ENCODE data around the gene DNAJC1.

DNAJC1 gene

DNA sequence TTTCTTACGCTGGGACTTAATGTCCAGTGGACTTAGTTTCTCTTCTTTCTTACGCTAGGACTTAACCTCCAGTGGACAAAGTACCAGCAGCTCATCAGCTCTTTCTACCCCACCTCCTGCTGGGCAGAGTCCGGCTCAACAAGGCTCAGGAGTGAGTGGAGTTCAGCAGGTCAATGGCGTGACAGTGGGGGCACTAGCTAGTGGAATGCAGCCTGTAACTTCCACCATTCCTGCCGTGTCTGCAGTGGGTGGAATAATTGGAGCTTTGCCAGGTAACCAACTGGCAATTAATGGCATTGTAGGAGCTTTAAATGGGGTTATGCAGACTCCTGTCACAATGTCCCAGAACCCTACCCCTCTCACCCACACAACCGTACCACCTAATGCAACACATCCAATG is 269.8 kb downstream of the DNAJC1 start:
- H3K4me2 ChIP-seq (ENCODE audit: insufficient read depth, low read length) = no peak overlapping the region

DNA sequence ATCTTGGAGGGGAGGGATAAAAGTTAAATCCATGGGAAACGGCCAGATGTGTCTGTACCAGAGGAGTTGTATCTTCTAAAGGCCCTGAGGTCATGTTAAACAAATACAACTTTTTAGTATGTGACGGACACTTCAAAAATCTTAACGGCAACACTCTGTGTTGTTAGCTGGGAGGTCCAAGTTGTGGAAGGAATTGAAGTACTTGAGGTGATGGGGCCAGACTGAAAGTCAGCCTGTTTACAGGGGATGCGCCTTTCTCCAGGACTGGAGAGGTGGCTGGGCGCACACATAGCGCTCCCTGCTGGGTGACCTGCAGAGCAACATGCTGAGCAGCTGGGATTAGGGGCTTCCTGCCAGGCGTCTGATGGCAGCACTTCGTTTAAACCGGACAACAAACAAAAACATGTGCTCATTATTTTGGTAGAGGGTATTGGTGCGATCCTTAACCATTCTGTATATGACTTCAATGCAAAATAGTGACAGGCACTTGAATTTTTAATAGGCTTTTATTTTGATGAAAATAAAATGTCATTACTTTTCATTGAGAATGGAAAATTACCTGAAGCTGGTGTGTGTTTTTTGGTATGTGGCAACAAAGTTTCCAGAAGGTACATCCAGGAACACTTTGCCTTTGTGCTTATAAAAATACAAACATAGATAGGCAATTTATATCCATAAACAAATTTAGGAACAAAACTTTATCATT is 271.3 kb downstream of the DNAJC1 start:
- peak; percentile 91 for ATAC-seq (ENCODE audit: insufficient read depth, low read depth)
- TF ChIP-seq EZH2 (IDR thresholded peaks at IDR 0.05; ENCODE audit: borderline replicate concordance, low read depth, low read length, severe bottlenecking) = no peak
- TF ChIP-seq, protein P1, sequence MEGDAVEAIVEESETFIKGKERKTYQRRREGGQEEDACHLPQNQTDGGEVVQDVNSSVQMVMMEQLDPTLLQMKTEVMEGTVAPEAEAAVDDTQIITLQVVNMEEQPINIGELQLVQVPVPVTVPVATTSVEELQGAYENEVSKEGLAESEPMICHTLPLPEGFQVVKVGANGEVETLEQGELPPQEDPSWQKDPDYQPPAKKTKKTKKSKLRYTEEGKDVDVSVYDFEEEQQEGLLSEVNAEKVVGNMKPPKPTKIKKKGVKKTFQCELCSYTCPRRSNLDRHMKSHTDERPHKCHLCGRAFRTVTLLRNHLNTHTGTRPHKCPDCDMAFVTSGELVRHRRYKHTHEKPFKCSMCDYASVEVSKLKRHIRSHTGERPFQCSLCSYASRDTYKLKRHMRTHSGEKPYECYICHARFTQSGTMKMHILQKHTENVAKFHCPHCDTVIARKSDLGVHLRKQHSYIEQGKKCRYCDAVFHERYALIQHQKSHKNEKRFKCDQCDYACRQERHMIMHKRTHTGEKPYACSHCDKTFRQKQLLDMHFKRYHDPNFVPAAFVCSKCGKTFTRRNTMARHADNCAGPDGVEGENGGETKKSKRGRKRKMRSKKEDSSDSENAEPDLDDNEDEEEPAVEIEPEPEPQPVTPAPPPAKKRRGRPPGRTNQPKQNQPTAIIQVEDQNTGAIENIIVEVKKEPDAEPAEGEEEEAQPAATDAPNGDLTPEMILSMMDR (IDR thresholded peaks at IDR 0.05; ENCODE audit: borderline replicate concordance, extremely low read depth, low read length, poor library complexity, severe bottlenecking) = peak; percentile 84
- peaks cover 90% of the 10 kb centered on the region for H3K36me3 ChIP-seq (ENCODE audit: insufficient read depth, low read length)
- peaks cover 9% of the 10 kb centered on the region; the same call in 1 of the 2 replicates for H4K20me1 ChIP-seq (ENCODE audit: insufficient read depth, low read length)
- no peak overlapping the region for H3K4me3 ChIP-seq (ENCODE audit: low read depth in 1 of 2, low read length in 2 of 2)
- peak; percentile 60 for DNase-seq
- H3K4me1 ChIP-seq (ENCODE audit: insufficient read depth, low read length) = peaks cover 3% of the 10 kb centered on the region; the same call in 1 of the 2 replicates
- H3K4me2 ChIP-seq (ENCODE audit: insufficient read depth, low read length) = no peak overlapping the region
- H3K27ac ChIP-seq (ENCODE audit: low read length) = no peak overlapping the region
- H3K79me2 ChIP-seq (ENCODE audit: insufficient read depth, low read length) = no peaks in the 10 kb centered on the region
- no peaks in the 10 kb centered on the region for H3K27me3 ChIP-seq (ENCODE audit: insufficient read depth, low read length, poor library complexity)
- H2AFZ ChIP-seq (ENCODE audit: low read depth, low read length) = no peak overlapping the region
- H3K9me3 ChIP-seq (ENCODE audit: insufficient read depth, low read length, severe bottlenecking) = no peaks in the 10 kb centered on the region
- no peak overlapping the region for H3K9ac ChIP-seq (ENCODE audit: low read depth, low read length)

More for the DNA sequence above, 269.8 kb downstream of the DNAJC1 start:
- peaks cover 3% of the 10 kb centered on the region; the same call in 1 of the 2 replicates for H3K4me1 ChIP-seq (ENCODE audit: insufficient read depth, low read length)
- no peak overlapping the region for H3K4me3 ChIP-seq (ENCODE audit: low read depth in 1 of 2, low read length in 2 of 2)
- DNase-seq (no peak), ATAC-seq (ENCODE audit: insufficient read depth, low read depth) (no peak)
- peaks cover 9% of the 10 kb centered on the region; the same call in 1 of the 2 replicates for H4K20me1 ChIP-seq (ENCODE audit: insufficient read depth, low read length)
- H3K9me3 ChIP-seq (ENCODE audit: insufficient read depth, low read length, severe bottlenecking) = no peaks in the 10 kb centered on the region
- TF ChIP-seq, protein P1 (IDR thresholded peaks at IDR 0.05; ENCODE audit: borderline replicate concordance, extremely low read depth, low read length, poor library complexity, severe bottlenecking) = no peak
- TF ChIP-seq EZH2 (IDR thresholded peaks at IDR 0.05; ENCODE audit: borderline replicate concordance, low read depth, low read length, severe bottlenecking) = no peak
- no peaks in the 10 kb centered on the region for H3K27me3 ChIP-seq (ENCODE audit: insufficient read depth, low read length, poor library complexity)
- H3K36me3 ChIP-seq (ENCODE audit: insufficient read depth, low read length) = peaks cover 91% of the 10 kb centered on the region
- H3K79me2 ChIP-seq (ENCODE audit: insufficient read depth, low read length) = no peaks in the 10 kb centered on the region
- no peak overlapping the region for H3K27ac ChIP-seq (ENCODE audit: low read length)
- no peak overlapping the region for H3K9ac ChIP-seq (ENCODE audit: low read depth, low read length)
- H2AFZ ChIP-seq (ENCODE audit: low read depth, low read length) = no peak overlapping the region

DNA sequence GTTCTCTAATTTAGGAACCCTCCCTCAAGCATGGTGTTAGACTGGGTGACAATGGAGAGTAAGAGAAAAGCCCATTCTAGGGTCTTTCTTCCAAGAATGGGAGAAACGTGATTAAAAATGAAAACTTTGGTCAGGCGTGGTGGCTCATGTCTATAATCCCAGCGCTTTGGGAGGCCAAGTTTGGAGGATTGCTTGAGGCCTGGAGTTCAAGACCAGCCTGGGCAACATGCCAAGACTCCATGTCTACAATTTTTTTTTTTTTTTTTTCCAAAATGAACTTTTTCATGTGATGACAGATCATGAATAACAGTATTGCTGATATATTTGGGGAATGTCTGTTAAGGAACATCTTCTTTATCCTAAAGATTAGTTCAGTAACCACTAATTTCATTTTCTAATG is 274.9 kb downstream of the DNAJC1 start:
- Histone ChIP-seq H3K9ac (ENCODE audit: low read depth, low read length) (no peak overlapping the region), H3K4me3 (ENCODE audit: low read depth in 1 of 2, low read length in 2 of 2) (no peak overlapping the region), H3K36me3 (ENCODE audit: insufficient read depth, low read length) (peaks cover 69% of the 10 kb centered on the region), H3K4me2 (ENCODE audit: insufficient read depth, low read length) (no peak overlapping the region), H3K79me2 (ENCODE audit: insufficient read depth, low read length) (no peaks in the 10 kb centered on the region), H3K9me3 (ENCODE audit: insufficient read depth, low read length, severe bottlenecking) (no peaks in the 10 kb centered on the region), H3K27me3 (ENCODE audit: insufficient read depth, low read length, poor library complexity) (no peaks in the 10 kb centered on the region), H3K27ac (ENCODE audit: low read length) (no peak overlapping the region), H3K4me1 (ENCODE audit: insufficient read depth, low read length) (peaks cover 16% of the 10 kb centered on the region), H4K20me1 (ENCODE audit: insufficient read depth, low read length) (peaks cover 14% of the 10 kb centered on the region), H2AFZ (ENCODE audit: low read depth, low read length) (no peak overlapping the region)
- ATAC-seq (ENCODE audit: insufficient read depth, low read depth) (no peak), DNase-seq (no peak)
- TF ChIP-seq, protein P1 (IDR thresholded peaks at IDR 0.05; ENCODE audit: borderline replicate concordance, extremely low read depth, low read length, poor library complexity, severe bottlenecking) = no peak
- no peak for TF ChIP-seq EZH2 (IDR thresholded peaks at IDR 0.05; ENCODE audit: borderline replicate concordance, low read depth, low read length, severe bottlenecking)
